IMR-90 (cell line): Measurements from ENCODE around the gene TMF1. TPM values are rescaled to one million over a fixed set of nuclear protein-coding genes. Genes with fewer than 3 reads are reported as not detected.

Experiments used
- ATAC-seq: fragments of 200-7000 bp; cut with Tn5 transposase; 2 replicates; pipeline ENCODE4 v1.9.1; 2020; ENCODE audit warnings: low read depth, mild to moderate bottlenecking, moderate library complexity
- BruUV-seq: library from RNA; stranded (reverse); fragments of 400-500 nt; replicated peaks from 2 replicates; lab custom pipeline; 2021; lab: Mats Ljungman, UMichigan
- CTCF ChIA-PET: fragments of 300-600 bp; formaldehyde crosslinking; extraction: SDS; loops from one replicate; lab custom pipeline; 2021; ENCODE audit warnings: antibody characterized with exemption; lab: Yijun Ruan, JAX
- POLR2A ChIA-PET: fragments of 300-600 bp; sonication (Branson Sonifier 250); formaldehyde crosslinking; loops from one replicate; lab custom pipeline; 2022; ENCODE audit warnings: antibody characterized with exemption; ENCODE audit not compliant: unreplicated experiment; lab: Charles Lee
- DNase-seq: peaks from one replicate; pipeline ENCODE4 v3.0.0; 2013
- H2AFZ ChIP-seq: replicated peaks from 2 replicates; pipeline ENCODE3; 2013; ENCODE audit warnings: low read length, mild to moderate bottlenecking; ENCODE audit not compliant: poor library complexity
- H2AK5ac ChIP-seq: 2 replicates; pipeline ENCODE4 v1.6.1; 2013; ENCODE audit warnings: low read depth, low read length, inconsistent platforms
- H2AK9ac ChIP-seq: replicated peaks from 2 replicates; pipeline ENCODE3; 2013; ENCODE audit warnings: mild to moderate bottlenecking, low read depth, low read length, moderate library complexity; ENCODE audit not compliant: poor library complexity
- H2BK120ac ChIP-seq: 2 replicates; pipeline ENCODE4 v1.6.1; 2013; ENCODE audit warnings: low read depth, low read length, inconsistent platforms
- H2BK15ac ChIP-seq: 3 replicates; pipeline ENCODE4 v1.6.1; 2013; ENCODE audit warnings: low read depth, low read length, inconsistent platforms
- H2BK20ac ChIP-seq: 2 replicates; pipeline ENCODE4 v1.6.1; 2013; ENCODE audit warnings: low read depth, mild to moderate bottlenecking, inconsistent platforms, low read length, moderate library complexity
- H2BK5ac ChIP-seq: 2 replicates; pipeline ENCODE4 v1.6.1; 2013; ENCODE audit warnings: mild to moderate bottlenecking, low read depth, low read length, inconsistent platforms; ENCODE audit not compliant: poor library complexity, severe bottlenecking
- H3K14ac ChIP-seq: replicated peaks from 2 replicates; pipeline ENCODE4 v1.6.1; 2013; ENCODE audit warnings: low read depth, low read length, inconsistent platforms
- H3K18ac ChIP-seq: 2 replicates; pipeline ENCODE4 v1.6.1; 2013; ENCODE audit warnings: low read depth, low read length, control low read depth
- H3K23ac ChIP-seq: 2 replicates; pipeline ENCODE4 v1.6.1; 2013; ENCODE audit warnings: low read depth, low read length, inconsistent platforms
- H3K27ac ChIP-seq: 2 replicates; pipeline ENCODE4 v1.5.1; 2013; ENCODE audit warnings: mild to moderate bottlenecking, control low read depth, low read length; ENCODE audit not compliant: insufficient read depth
- H3K27me3 ChIP-seq: 2 replicates; pipeline ENCODE4 v1.6.1; 2013; ENCODE audit warnings: low read length; ENCODE audit not compliant: control insufficient read depth, insufficient read depth
- H3K36me3 ChIP-seq: 2 replicates; pipeline ENCODE4 v1.6.1; 2013; ENCODE audit warnings: low read length, mixed read lengths; ENCODE audit not compliant: control insufficient read depth, insufficient read depth
- H3K4ac ChIP-seq: 2 replicates; pipeline ENCODE4 v1.6.1; 2013; ENCODE audit warnings: low read depth, low read length, inconsistent platforms
- H3K4me1 ChIP-seq: 2 replicates; pipeline ENCODE4 v1.6.1; 2013; ENCODE audit warnings: low read length, mixed read lengths; ENCODE audit not compliant: control insufficient read depth, insufficient read depth
- H3K4me2 ChIP-seq: 2 replicates; pipeline ENCODE4 v1.6.1; 2013; ENCODE audit warnings: low read depth, mild to moderate bottlenecking, control low read depth, low read length, moderate library complexity
- H3K4me3 ChIP-seq: 2 replicates; pipeline ENCODE4 v1.5.1; 2013; ENCODE audit warnings: low read depth, mild to moderate bottlenecking, control low read depth, low read length, moderate library complexity; ENCODE audit not compliant: insufficient read depth
- H3K56ac ChIP-seq: 2 replicates; pipeline ENCODE4 v1.6.1; 2013; ENCODE audit warnings: low read length, inconsistent platforms; ENCODE audit not compliant: insufficient read depth; ENCODE audit errors: extremely low read depth
- H3K79me1 ChIP-seq, 2 experiments: 2 replicates each; pipeline ENCODE4 v1.6.1; 2013; ENCODE audit warnings: low read length in 2 of 2, inconsistent platforms in 1 of 2, low read depth in 1 of 2
- H3K9ac ChIP-seq: 2 replicates; pipeline ENCODE4 v1.6.1; 2013; ENCODE audit warnings: low read depth, low read length, control low read depth
- H3K9me1 ChIP-seq: 2 replicates; pipeline ENCODE4 v1.6.1; 2013; ENCODE audit warnings: low read length, inconsistent platforms; ENCODE audit not compliant: insufficient read depth
- H3K9me3 ChIP-seq: 2 replicates; pipeline ENCODE4 v1.6.1; 2013; ENCODE audit warnings: low read length; ENCODE audit not compliant: control insufficient read depth, insufficient read depth
- H4K20me1 ChIP-seq: 2 replicates; pipeline ENCODE4 v1.6.1; 2013; ENCODE audit warnings: low read length, inconsistent platforms; ENCODE audit not compliant: insufficient read depth
- H4K5ac ChIP-seq: 2 replicates; pipeline ENCODE4 v1.6.1; 2013; ENCODE audit warnings: mild to moderate bottlenecking, low read depth, low read length, control low read depth
- H4K8ac ChIP-seq, 2 experiments: 2 replicates each; pipeline ENCODE4 v1.6.1; 2013; ENCODE audit warnings: low read depth in 2 of 2, low read length in 2 of 2, control low read depth in 1 of 2, inconsistent platforms in 1 of 2
- H4K91ac ChIP-seq: 2 replicates; pipeline ENCODE4 v1.6.1; 2013; ENCODE audit warnings: low read depth, low read length, inconsistent platforms; ENCODE audit not compliant: insufficient read depth
- CEBPB ChIP-seq: IDR thresholded peaks from 2 replicates; pipeline ENCODE4 v1.6.1; 2012; ENCODE audit warnings: low read depth, low read length, improper control_type of control experiment
- CHD1 ChIP-seq: IDR thresholded peaks from 2 replicates; pipeline ENCODE4 v1.6.1; 2012; ENCODE audit warnings: low read depth, low read length, improper control_type of control experiment
- MXI1 ChIP-seq: IDR thresholded peaks from 2 replicates; pipeline ENCODE4 v1.6.1; 2012; ENCODE audit warnings: low read depth, mild to moderate bottlenecking, low read length, moderate library complexity, borderline replicate concordance
- RAD21 ChIP-seq: IDR thresholded peaks from 2 replicates; pipeline ENCODE4 v1.6.1; 2012; ENCODE audit warnings: low read length, improper control_type of control experiment
- RCOR1 ChIP-seq: IDR thresholded peaks from 2 replicates; pipeline ENCODE4 v1.6.1; 2012; ENCODE audit warnings: mild to moderate bottlenecking, low read length, improper control_type of control experiment; ENCODE audit not compliant: insufficient replicate concordance
- RFX5 ChIP-seq: IDR thresholded peaks from 2 replicates; pipeline ENCODE4 v1.8.0; 2012; ENCODE audit warnings: low read depth, mild to moderate bottlenecking, low read length, moderate library complexity
- WGBS, 2 experiments: methylation state at CpG; one replicate each; pipeline versions ENCODE4 v1.1.5 to v1.1.7; 2013; ENCODE audit warnings: missing lambda C conversion rate in 2 of 2; ENCODE audit not compliant: insufficient read length in 1 of 2; ENCODE audit errors: extremely low coverage in 2 of 2; 5-methylcytosine and 5-hydroxymethylcytosine counted together
- dilution Hi-C: fragments of 300-500 bp; cut with HindIII; formaldehyde crosslinking; loops from one replicate; pipeline ENCODE4 v1.14.3; 2018; ENCODE audit warnings: low sequenced_read_pairs; ENCODE audit not compliant: unreplicated experiment
- in situ Hi-C: fragments of 300-500 bp; cut with MboI; formaldehyde crosslinking; loops from 3 replicates; pipeline ENCODE4 v1.14.3; 2019; ENCODE audit warnings: low sequenced_read_pairs, inconsistent platforms, mixed read lengths
- intact Hi-C: fragments of 100-400 bp; cut with micrococcal nuclease; formaldehyde crosslinking; loops from 2 replicates; pipeline ENCODE4 v1.10.0; 2022
- polyA plus RNA-seq, 3 experiments: library from polyadenylated mRNA; depleted of rRNA; stranded (reverse); fragments of >200 nt; gene quantifications; 2 replicates each; pipeline ENCODE4 v1.2.3, GENCODE V29; 2012; ENCODE audit warnings: low replicate concordance in 1 of 3
- total RNA-seq: library from RNA; depleted of rRNA; stranded (reverse); fragments of >200 nt; gene quantifications from 2 replicates; pipeline ENCODE4 v1.2.3, GENCODE V29; 2012
- TF ChIP-seq, protein P1 (sequence below): conservative IDR thresholded peaks from 2 replicates; pipeline ENCODE4 v1.5.1; 2012; ENCODE audit warnings: mild to moderate bottlenecking, low read depth, low read length, improper control_type of control experiment
- TF ChIP-seq, protein P2 (sequence below): fragments of 150-350 bp; IDR thresholded peaks from 2 replicates; pipeline ENCODE4 v1.6.1; 2016; ENCODE audit warnings: low read depth, mild to moderate bottlenecking, low read length, moderate library complexity, borderline replicate concordance

TMF1 gene
- total and polyA plus RNA-seq, 2 of the 4 experiments (the other 2 are of a cell fraction) = 12.4 to 39.1 TPM

DNA sequence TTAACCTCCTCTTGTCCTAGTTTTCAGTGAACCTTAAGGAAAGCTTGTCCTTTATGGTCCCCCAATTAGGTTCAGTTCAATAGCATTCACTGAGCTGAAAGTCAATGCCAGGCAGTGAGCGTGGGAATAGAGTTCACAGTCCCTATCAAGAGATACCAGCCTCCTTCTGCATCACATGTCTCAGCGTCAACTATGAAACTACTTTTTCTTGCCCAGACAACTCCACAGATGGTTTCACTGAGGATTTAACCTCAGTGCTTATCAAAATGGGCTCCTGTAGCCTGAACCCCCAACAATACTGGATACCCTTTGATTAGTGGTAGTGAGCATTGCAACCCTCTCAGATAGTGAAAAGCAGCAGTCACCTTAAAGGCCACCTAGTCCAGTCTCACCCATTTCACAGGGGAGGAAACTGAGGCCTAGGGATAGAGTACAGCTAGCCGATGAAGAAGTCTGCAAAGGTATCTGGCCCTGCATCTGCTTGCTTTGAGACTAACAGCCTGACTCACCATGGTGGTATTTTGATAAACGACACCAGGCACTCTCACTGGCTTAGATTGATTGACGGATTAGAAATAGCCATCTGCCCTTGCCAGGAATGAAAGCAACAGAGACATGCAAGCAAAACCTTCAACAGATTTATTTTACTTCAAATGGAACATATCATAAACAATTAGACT lies 29.6 kb upstream of the TMF1 start:
- DNase-seq = no peak
- no peak overlapping the region for H3K27ac ChIP-seq
- H2AK5ac ChIP-seq = peak overlapping the region; percentile 12; the same call in 1 of the 2 replicates
- H3K36me3 ChIP-seq = no peaks in the 10 kb centered on the region
- no peak for TF ChIP-seq MXI1
- no peak for TF ChIP-seq CHD1
- no peak for TF ChIP-seq CEBPB
- no peak for TF ChIP-seq RFX5
- no peak for TF ChIP-seq RAD21
- TF ChIP-seq RCOR1 = no peak
- TF ChIP-seq, protein P1, sequence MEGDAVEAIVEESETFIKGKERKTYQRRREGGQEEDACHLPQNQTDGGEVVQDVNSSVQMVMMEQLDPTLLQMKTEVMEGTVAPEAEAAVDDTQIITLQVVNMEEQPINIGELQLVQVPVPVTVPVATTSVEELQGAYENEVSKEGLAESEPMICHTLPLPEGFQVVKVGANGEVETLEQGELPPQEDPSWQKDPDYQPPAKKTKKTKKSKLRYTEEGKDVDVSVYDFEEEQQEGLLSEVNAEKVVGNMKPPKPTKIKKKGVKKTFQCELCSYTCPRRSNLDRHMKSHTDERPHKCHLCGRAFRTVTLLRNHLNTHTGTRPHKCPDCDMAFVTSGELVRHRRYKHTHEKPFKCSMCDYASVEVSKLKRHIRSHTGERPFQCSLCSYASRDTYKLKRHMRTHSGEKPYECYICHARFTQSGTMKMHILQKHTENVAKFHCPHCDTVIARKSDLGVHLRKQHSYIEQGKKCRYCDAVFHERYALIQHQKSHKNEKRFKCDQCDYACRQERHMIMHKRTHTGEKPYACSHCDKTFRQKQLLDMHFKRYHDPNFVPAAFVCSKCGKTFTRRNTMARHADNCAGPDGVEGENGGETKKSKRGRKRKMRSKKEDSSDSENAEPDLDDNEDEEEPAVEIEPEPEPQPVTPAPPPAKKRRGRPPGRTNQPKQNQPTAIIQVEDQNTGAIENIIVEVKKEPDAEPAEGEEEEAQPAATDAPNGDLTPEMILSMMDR = no peak
- TF ChIP-seq, protein P2, sequence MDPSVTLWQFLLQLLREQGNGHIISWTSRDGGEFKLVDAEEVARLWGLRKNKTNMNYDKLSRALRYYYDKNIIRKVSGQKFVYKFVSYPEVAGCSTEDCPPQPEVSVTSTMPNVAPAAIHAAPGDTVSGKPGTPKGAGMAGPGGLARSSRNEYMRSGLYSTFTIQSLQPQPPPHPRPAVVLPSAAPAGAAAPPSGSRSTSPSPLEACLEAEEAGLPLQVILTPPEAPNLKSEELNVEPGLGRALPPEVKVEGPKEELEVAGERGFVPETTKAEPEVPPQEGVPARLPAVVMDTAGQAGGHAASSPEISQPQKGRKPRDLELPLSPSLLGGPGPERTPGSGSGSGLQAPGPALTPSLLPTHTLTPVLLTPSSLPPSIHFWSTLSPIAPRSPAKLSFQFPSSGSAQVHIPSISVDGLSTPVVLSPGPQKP = no peak
- H4K20me1 ChIP-seq = peaks cover 4% of the 10 kb centered on the region; the same call in 1 of the 2 replicates
- H3K18ac ChIP-seq = no peak overlapping the region; the same call in 1 of the 2 replicates
- H3K23ac ChIP-seq = peak overlapping the region; percentile 73; the same call in 1 of the 2 replicates
- CTCF ChIA-PET = interaction anchor here (0.6 kb wide), 1 partner anchor 34 kb away, joined by 3 read pairs; no protein-coding TSS in a partner anchor
- peak overlapping the region; percentile 30 for H2BK20ac ChIP-seq
- peak overlapping the region; percentile 58; the same call in 1 of the 2 replicates for H3K4ac ChIP-seq
- no peak overlapping the region for H3K4me2 ChIP-seq
- H3K9me3 ChIP-seq = no peaks in the 10 kb centered on the region
- H4K91ac ChIP-seq = peak overlapping the region; percentile 54
- H2BK120ac ChIP-seq = peak overlapping the region; percentile 52
- in situ Hi-C loops (no loop called here), intact Hi-C loops (loop anchor here (10.0 kb wide), 2 partner anchors 783 to 863 kb away; no protein-coding TSS in a partner anchor), dilution Hi-C loops (no loop called here)
- H3K14ac ChIP-seq = peak overlapping the region; percentile 43; the same call in 1 of the 2 replicates
- peak overlapping the region; percentile 17 for H2BK5ac ChIP-seq
- no peak overlapping the region for H4K5ac ChIP-seq
- H3K4me1 ChIP-seq = peaks cover 9% of the 10 kb centered on the region
- BruUV-seq = no TSS peak
- POLR2A ChIA-PET = no interaction called here
- WGBS, 2 experiments = 100% methylated on average over 1 of the region's 5 CpGs; no CpG with 5 or more reads in 1 of the 2 experiments
- H2BK15ac ChIP-seq = peak overlapping the region; percentile 23; the same call in 1 of the 3 replicates
- H2AK9ac ChIP-seq = no peak overlapping the region
- ATAC-seq = no peak
- H4K8ac ChIP-seq = peak overlapping the region in 1 of 2 experiments; percentile 32; a peak in 1 of 4 replicates
- no peak overlapping the region for H3K4me3 ChIP-seq
- H3K27me3 ChIP-seq = no peaks in the 10 kb centered on the region
- H3K79me1 ChIP-seq = peaks cover 0 to 39% of the 10 kb centered on the region in 2 experiments
- H3K9ac ChIP-seq = no peak overlapping the region
- H3K9me1 ChIP-seq = peaks cover 7% of the 10 kb centered on the region
- H2AFZ ChIP-seq = no peak overlapping the region
- no peak overlapping the region for H3K56ac ChIP-seq
